CD4-positive, alpha-beta T cell treated with Interleukin-6 for 4 hours (primary cell): ENCODE measurements around the gene RAPGEF1.
A peak's percentile ranks its signal among the peaks of the same experiment; 100 is the strongest.

Experiments
- DNase-seq: peaks from one replicate; pipeline ENCODE4 v3.0.0-alpha.2; 2020; ENCODE audit warnings: mixed read lengths

Gene RAPGEF1

DNA sequence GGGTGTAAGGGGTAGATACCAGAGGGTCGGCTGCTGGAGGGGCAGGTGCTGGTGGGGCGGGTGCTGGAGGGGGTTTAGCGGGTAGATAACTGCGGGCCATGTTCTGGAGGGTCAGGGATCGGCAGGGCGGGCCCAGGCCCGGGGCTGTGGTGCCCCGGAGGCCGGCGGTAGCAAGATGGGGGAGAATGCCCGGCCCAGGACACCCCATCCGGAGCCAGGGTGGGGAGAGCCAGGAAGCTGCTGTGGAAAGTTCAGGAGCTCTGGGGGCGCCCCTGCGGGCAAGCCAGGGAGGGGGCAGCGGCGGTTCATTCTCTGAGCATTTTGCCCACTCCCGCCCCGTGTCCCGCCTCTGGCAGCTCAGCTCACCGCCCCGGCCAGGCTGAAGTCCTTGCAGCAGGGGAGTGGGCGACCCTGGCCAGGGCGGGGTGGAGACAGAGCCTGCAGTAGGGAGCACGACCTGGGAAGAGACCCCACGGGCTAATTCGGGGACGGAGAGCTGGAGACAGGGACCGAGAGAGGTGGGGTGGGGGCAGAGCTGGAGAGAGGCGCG lies 194.0 kb downstream of the RAPGEF1 start:
- no peak for DNase-seq

DNA sequence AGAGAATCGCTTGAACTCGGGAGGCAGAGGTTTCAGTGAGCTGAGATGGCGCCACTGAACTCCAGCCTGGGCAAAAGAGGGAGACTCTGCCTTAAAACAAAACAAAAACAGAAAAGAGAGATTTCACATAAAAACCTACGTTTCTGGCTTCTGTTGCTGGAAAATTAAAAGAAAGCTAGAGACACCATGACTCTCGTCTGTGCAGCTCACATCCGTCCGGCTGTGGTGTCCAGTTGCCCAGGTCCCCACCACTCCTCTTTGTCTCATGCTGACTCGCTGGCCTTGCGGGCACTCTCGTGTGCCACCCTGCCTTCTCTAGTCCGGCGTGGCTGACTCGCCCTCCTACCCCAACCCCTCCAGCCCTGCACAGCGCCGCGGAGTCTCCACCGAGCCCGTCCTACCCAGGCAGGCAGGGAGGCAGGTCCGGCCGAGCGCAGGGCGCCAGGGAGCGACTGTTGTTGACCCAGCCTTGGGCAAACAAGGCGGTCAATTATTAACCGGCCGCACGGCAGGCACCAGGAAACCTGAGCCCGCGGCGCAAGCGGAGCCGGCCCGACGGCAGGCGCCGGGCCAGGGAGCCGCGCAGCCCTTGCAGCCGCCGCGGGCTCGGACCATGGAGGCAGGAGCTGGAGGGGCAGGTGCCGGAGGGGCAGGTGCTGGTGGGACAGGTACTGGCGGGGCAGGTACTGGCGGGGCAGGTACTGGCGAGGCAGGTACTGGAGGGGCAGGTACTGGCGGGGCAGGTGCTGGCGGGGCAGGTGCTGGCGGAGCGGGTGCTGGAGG lies 194.7 kb downstream of the RAPGEF1 start, which contains the start of gene PRRT1B:
Gene PRRT1B (plus strand): TSS at position 521 of the 783 bp plus-strand sequence. CDS start 93 bp downstream, at position 614.
- no peak for DNase-seq

DNA sequence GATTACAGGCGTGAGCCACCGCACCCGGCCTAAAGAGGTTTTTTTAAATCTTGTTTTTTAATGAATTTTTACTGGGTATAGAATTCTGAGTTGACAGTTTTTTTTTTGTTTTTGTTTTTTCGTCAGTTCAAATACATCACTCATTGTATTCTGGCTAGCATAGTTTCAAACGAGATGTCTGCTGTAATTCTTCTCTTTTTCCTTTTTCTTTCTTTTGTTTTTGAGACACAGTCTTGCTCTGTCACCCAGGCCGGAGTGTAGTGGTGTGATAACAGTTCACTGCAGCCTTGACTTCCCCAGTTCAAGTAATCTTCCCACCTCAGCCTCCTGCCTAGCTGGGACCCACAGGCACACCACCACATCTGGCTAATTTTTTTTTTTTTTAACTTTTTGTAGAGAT lies 196.7 kb downstream of the RAPGEF1 start:
- no peak for DNase-seq

DNA sequence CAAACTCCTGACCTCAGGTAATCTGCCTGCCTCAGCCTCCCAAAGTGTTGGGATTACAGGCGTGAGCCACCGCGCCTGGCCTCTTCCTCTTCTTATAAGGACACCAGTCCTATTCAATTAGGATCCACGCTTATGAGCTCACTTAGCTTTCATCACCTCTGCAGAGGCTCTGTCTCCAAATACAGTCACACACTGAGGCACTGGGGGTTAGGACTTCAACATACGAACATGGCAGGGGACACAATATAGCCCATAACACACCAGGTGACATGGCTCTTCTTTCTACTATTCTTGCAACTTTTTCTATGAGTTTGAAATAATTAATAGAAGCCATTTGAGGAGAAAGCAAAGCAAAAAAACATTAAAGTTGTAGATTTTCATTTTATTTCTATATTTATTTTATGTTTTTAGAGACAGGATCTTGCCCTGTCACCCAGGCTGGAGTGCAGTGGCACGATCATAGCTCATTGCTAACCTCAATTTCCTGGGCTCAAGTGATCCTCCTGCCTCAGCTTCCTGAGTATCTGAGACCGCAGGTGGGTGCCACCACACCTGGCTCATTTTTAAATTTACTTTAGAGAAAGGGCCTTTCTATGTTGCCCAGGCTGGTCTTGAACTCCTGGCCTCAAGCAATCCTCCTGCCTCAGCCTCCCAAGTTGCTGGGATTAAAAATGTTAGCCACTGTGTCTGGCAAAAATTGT lies 200.5 kb downstream of the RAPGEF1 start:
- peak; percentile 58 for DNase-seq

DNA sequence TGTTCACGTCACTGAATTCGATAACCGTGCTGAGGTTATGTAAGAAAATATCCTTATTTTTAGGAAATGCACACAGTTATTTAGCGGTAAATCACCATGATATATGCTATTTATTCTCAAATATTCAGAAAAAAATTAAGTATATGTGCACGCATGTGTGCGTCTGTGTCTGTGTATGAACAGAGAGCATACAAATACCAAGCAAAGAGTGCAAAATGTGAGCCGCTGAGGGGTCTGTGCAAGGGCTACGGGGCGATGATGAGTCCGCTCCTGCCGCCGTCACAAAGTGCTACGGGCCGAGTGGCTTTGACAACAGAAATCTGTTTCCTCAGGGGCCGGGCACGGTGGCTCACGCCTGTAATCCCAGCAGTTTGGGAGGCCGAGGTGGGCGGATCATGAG lies 201.9 kb downstream of the RAPGEF1 start:
- no peak for DNase-seq

DNA sequence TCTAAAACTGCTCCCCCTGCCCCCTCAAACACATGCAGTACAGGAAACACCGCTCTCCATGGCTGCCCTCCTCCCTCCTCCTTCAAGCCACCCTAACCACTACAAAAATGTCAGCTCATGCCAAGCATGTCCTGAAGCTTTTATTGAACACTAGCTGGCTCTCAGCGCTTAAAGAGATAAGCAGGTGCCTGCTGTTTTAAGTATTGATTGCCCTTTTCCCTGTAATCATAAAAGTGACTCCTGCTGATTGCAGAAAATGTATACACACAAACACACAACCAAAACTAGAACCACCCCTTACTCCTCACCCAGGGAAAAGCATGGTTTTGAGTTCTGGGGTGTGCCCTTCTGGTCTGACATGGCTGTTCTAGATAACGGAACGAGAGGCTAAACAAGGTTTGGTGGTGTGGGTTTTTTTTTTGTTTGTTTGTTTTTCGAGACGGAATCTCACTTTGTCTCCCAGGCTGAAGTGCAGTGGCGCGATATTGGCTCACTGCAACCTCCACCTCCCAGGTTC lies 205.1 kb downstream of the RAPGEF1 start:
- DNase-seq: peak; percentile 49

DNA sequence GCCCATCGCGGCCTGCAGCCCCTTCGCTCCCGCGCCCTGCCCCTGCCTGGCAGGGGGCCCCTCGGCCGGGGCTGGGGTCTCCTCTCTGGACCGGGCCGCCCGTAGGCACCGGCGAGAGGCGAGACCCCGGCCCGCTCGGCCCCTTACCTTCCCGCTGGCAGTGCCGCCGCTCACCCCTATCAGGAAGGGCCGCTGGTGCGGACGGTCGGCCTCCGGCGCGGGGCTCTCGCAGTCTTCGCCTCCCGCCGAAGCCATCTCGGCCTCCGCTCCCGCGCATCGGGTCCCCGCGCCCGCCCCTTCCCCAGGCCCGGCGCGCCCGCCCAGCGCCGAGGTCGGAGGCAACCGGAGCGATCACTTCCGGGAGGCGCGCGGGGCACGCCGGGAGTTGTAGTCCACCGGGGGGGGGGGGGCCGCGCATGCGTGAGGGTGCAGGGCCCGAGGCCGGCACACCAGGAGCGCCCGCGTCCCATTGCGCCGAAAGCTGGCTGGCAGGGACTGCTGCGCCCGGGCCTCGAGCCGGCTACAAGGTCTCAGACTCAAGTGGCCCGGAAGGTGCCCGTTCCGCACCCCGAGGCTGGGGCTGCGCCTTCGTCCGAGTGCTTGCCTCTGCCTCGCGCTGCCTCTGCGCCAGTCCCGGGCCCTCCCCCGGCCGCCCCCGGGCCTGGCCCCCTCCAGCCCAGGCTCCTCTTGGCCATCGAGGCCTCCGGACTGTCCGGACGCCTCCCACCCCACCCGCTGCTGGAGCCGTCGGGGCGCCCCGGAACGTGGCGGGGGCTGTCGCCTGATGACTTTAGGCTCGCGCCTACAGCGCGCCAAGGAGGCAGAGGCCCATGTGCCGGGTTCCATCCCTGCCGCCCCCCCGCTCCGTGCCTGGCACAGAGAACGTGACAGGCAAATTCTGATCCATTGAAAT lies 208.7 kb downstream of the RAPGEF1 start, which contains the start of gene UCK1:
Gene UCK1 (minus strand): TSS at position 344 of the 913 bp plus-strand sequence. CDS start 89 bp downstream, at position 255.
- peak; percentile 90 for DNase-seq

DNA sequence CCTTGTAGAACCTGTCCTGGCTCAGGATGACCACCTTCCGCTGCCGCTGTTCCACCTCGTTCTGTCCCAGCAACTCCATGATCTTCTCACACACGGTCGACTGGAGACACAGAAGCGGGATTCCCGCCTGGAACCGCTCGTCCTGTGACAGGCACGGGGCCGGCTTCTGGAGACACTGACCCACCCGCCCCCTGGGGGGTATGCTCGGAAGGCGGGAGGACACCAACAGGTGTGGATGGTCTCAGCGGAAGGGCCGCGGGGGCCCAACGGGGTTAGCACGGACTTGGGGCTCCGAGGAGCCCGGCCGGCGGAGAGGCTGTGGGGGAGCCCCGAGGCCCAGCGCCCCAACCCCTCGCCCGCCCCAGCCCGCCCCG lies 209.3 kb downstream of the RAPGEF1 start:
- DNase-seq: no peak

DNA sequence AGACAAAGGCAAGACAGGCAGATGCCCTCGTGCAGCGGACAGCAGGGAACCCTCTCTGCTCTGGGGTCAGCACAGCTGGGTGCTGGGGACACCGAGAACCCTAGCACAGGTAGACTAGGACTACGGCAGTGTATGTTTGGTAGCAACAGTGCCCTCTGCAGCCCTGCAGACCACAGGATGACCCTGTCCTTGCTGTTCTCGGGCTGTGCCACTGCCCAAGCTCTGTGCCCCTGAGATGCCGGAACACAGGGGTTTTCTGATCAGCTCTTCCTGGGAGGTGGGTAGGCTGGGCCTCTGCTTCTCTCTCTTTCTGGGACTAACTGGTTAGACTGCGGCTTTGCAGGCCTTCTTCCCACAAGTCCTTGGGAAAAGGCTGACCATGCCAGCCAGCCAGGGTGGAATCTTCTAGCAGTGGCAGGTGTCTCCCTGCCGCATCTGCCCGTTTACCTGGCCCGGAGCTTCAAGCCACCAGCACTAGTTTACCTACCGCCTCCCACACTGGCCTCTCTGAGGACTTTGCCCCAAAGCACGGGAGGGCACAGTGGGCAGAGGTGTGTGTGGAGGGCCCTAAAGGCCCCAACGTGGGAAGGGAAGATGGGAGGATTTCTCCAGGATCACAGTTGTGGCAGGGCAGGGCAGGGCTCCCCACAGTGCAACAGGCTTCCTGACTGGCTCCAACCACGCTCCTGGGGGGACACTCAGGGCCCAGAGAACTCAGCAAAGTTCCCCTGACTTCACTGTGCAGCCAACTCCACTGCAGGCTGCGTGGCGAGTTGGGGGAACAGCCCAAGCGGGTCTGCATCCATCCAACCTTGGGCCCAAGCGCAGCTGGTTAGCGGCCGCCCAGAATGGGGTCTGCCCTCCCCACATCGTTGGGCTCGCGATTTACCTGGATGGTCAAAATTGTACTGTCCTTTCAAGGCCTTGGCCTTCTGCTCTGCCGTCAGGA lies 210.0 kb downstream of the RAPGEF1 start:
- no peak for DNase-seq

DNA sequence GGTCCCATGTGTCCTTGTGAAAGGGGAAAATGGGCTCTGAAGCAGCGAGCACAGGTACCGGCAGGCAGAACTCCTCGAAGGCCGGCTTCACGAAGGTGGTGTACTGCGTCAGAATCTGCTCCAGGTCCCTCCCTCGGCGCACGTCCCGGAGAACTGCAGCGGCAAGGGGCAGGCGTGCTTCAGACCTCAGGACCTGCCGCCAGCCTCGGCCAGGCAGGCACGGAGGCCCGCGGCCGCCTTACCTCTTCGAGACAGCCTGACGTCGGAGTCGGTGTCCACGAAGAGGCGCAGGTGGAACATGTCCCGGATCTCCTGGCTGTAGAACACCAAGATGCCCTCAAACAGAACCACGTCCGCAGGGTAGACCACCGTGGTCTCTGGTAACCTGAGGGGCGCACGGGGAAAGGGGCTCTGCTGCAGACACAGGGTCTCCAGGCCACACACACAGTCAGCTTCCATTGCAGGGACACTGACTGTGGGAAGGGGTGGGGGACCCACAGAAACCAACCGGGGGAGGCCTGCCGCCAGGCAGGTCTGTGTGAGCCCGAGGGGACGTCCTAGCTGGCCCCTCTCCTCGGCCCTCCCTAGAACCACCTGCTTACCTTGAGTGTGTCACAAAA lies 210.9 kb downstream of the RAPGEF1 start:
- DNase-seq: no peak

DNA sequence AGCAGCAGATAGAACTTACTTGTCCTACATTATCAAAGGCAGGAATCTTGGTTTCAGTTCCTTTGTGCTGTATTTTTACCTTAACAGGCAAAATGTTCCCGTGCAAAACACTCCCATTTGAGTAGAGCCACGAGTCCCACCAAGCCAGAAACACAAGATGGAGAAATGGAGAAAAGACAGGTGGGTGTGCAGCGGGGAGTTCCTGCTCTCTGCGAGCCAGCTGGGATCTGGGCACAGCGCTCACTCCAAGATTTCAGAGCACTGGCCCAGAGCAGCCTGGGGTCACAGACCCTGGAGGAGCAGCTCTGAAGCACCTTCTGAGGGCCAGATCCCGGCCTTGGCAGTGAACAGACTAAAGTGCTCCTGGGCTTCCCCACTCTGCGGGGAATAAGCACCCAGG lies 211.7 kb downstream of the RAPGEF1 start:
- no peak for DNase-seq
